Karpas-422 (cell line): Measurements from ENCODE around the gene NCOA5. TPM values are rescaled to one million over a fixed set of nuclear protein-coding genes. Genes with fewer than 3 reads are reported as not detected.

Source experiments
- DNase-seq: peaks from one replicate; pipeline ENCODE4 v3.0.0-alpha.2; 2015
- H2AFZ ChIP-seq: fragments of 200-600 bp; sonication (generic); 2 replicates; pipeline ENCODE4 v1.6.1; 2014; ENCODE audit warnings: antibody characterized with exemption, low read length, mixed read lengths
- H3K27ac ChIP-seq: fragments of 200-600 bp; sonication (generic); 2 replicates; pipeline ENCODE4 v1.5.1; 2014; ENCODE audit warnings: mild to moderate bottlenecking, low read length, moderate library complexity
- H3K27me3 ChIP-seq: fragments of 200-600 bp; sonication (generic); 2 replicates; pipeline ENCODE4 v1.6.1; 2014; ENCODE audit warnings: low read length, mixed read lengths
- H3K36me3 ChIP-seq: fragments of 200-600 bp; sonication (generic); 2 replicates; pipeline ENCODE4 v1.6.1; 2014; ENCODE audit warnings: low read length, mixed read lengths; ENCODE audit not compliant: insufficient read depth
- H3K4me1 ChIP-seq: fragments of 200-600 bp; sonication (generic); 2 replicates; pipeline ENCODE4 v1.6.1; 2014; ENCODE audit warnings: mild to moderate bottlenecking, low read length, mixed read lengths
- H3K4me2 ChIP-seq: fragments of 200-600 bp; sonication (generic); 2 replicates; pipeline ENCODE4 v1.6.1; 2014; ENCODE audit warnings: low read length, low read depth, mild to moderate bottlenecking; ENCODE audit not compliant: poor library complexity, severe bottlenecking
- H3K4me3 ChIP-seq: fragments of 200-600 bp; sonication (generic); 2 replicates; pipeline ENCODE4 v1.5.1; 2014; ENCODE audit warnings: mild to moderate bottlenecking, antibody characterized with exemption, low read length, mixed read lengths
- H3K79me2 ChIP-seq: fragments of 200-600 bp; sonication (generic); 2 replicates; pipeline ENCODE4 v1.6.1; 2014; ENCODE audit warnings: mild to moderate bottlenecking, low read length, mixed read lengths
- H3K9ac ChIP-seq: fragments of 200-600 bp; sonication (generic); 2 replicates; pipeline ENCODE4 v1.6.0; 2014; ENCODE audit warnings: low read length
- H3K9me2 ChIP-seq: fragments of 200-600 bp; sonication (generic), shearing (Covaris generic); replicated peaks from 2 replicates; pipeline ENCODE4 v1.6.0; 2014; ENCODE audit warnings: mild to moderate bottlenecking, low read length, moderate library complexity; ENCODE audit not compliant: insufficient read depth
- H3K9me3 ChIP-seq: fragments of 300-700, 200-600 bp; sonication (generic); 2 replicates; pipeline ENCODE4 v1.6.1; 2014; ENCODE audit warnings: low read length, mixed read lengths
- H4K20me1 ChIP-seq: fragments of 200-600 bp; sonication (generic); 2 replicates; pipeline ENCODE4 v1.6.1; 2014; ENCODE audit warnings: mild to moderate bottlenecking, antibody characterized with exemption, low read length, low read depth; ENCODE audit not compliant: insufficient read depth
- total RNA-seq: library from RNA; depleted of rRNA; stranded (reverse); fragments of >200 nt; shearing (Covaris generic); gene quantifications from 2 replicates; pipeline ENCODE4 v1.2.3, GENCODE V29; 2014; ENCODE audit warnings: low replicate concordance

Gene NCOA5
- total RNA-seq, 1 experiment from 2014 or later, result 32.8 TPM

DNA sequence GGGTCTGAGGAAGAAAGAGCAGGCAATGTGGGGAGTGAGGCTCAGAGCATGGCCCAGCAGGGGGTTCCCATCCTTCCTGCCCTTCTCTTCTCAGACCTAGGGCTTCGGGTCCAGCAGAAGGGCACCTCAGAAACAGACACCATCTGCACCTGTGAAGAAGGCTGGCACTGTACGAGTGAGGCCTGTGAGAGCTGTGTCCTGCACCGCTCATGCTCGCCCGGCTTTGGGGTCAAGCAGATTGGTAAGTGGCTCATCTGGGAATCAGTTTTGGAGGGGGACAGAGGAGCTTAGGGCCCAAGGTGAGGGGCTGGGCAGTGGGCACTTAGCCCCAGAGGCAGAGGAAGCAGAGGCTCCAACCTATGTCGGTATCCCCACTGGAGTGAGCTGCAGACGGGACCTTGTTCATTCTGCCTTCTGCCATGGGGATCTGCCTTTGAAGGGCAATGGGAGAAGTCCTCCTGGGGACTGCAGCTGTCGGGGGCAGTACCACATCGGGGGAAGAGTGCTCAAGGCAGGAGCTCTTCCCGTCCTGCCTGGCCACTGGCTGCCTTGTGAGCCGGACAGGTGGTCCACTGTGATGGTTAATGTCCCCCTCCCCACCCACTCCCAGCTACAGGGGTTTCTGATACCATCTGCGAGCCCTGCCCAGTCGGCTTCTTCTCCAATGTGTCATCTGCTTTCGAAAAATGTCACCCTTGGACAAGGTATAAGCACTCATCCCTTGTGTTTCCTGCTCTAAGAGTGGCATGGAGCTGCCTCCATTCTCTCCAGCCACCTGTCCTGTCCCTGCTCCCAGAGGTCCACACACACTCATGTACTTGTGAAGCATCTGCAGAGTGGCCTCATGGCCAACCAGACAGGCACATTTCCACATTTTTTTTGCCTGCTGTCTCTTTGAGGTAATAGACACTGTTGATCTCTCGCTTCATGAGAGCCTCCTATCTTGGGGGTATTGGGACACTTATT lies 33.0 kb upstream of the NCOA5 start:
- no peaks in the 10 kb centered on the region for H3K9me2 ChIP-seq
- no peak overlapping the region for H3K4me3 ChIP-seq
- no peaks in the 10 kb centered on the region for H3K27me3 ChIP-seq
- H3K4me1 ChIP-seq, result peaks cover 27% of the 10 kb centered on the region
- H3K79me2 ChIP-seq, result no peaks in the 10 kb centered on the region
- H3K9me3 ChIP-seq, result no peaks in the 10 kb centered on the region
- no peak overlapping the region for H2AFZ ChIP-seq
- no peak overlapping the region for H3K9ac ChIP-seq
- DNase-seq, result no peak
- H3K27ac ChIP-seq, result no peak overlapping the region
- H3K4me2 ChIP-seq, result no peak overlapping the region
- H4K20me1 ChIP-seq, result peaks cover 3% of the 10 kb centered on the region; the same call in 1 of the 2 replicates
- H3K36me3 ChIP-seq, result no peaks in the 10 kb centered on the region

DNA sequence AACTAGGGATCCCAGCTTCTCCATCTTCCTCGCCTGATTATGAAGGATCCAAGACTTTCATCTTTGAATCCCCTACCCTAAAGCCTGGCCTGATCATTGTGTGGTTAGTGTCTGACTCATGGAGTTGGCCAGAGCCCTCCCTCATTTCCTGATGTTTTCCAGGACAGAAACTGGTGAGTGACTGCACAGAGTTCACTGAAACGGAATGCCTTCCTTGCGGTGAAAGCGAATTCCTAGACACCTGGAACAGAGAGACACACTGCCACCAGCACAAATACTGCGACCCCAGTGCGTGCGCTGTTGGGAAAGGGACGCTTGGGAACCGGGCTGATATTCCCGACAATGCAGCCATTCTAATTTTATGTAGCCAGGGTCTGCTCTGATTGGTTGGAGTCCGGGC lies 32.3 kb upstream of the NCOA5 start:
- H3K9me3 ChIP-seq, result no peaks in the 10 kb centered on the region
- H3K4me1 ChIP-seq, result peaks cover 28% of the 10 kb centered on the region
- no peaks in the 10 kb centered on the region for H3K9me2 ChIP-seq
- no peak overlapping the region for H3K27ac ChIP-seq
- H2AFZ ChIP-seq, result no peak overlapping the region
- DNase-seq, result no peak
- no peaks in the 10 kb centered on the region for H3K27me3 ChIP-seq
- H3K79me2 ChIP-seq, result no peaks in the 10 kb centered on the region
- no peak overlapping the region for H3K9ac ChIP-seq
- no peak overlapping the region for H3K4me3 ChIP-seq
- H3K4me2 ChIP-seq, result no peak overlapping the region
- H3K36me3 ChIP-seq, result no peaks in the 10 kb centered on the region
- peaks cover 3% of the 10 kb centered on the region; the same call in 1 of the 2 replicates for H4K20me1 ChIP-seq

DNA sequence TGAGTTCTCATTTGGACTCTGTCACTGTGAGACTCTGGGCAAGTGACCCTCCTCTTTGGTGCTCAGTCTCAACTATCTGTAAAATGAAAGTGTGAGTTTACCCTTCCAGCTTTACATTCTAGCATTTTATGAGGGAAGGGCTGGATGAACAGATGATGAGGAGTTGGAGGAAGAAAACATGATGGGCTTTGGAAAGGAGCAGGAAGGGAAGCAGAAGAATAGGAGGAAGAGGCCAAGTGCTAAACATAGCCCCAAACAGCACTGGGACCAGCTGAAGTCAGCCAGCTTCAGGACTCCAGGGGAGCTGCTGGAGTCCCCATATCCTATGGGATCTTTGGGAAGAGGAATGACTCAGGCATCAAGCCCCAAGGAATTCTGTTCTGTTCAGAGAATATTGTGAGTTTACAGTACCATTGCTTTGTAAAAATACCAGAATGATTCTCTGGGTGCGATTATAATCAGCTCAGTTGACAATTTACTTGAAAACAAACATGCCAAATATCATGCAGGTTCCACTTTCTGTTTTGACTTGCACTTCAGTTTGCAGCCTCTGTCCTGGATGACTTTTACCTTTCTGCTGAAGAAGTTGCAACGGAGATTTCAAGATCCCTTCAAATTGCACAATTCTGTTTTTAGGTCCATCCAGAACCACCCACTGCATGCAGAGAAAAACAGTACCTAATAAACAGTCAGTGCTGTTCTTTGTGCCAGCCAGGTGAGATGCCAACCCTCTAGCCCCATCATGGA lies 31.6 kb upstream of the NCOA5 start:
- no peak overlapping the region; the same call in 1 of the 2 replicates for H3K9ac ChIP-seq
- H3K27me3 ChIP-seq, result no peaks in the 10 kb centered on the region
- H3K4me2 ChIP-seq, result no peak overlapping the region
- H3K4me1 ChIP-seq, result peaks cover 28% of the 10 kb centered on the region
- H2AFZ ChIP-seq, result no peak overlapping the region
- no peaks in the 10 kb centered on the region for H3K9me2 ChIP-seq
- no peaks in the 10 kb centered on the region for H3K79me2 ChIP-seq
- no peak for DNase-seq
- H3K27ac ChIP-seq, result no peak overlapping the region
- no peaks in the 10 kb centered on the region for H3K9me3 ChIP-seq
- peaks cover 3% of the 10 kb centered on the region; the same call in 1 of the 2 replicates for H4K20me1 ChIP-seq
- H3K4me3 ChIP-seq, result no peak overlapping the region
- H3K36me3 ChIP-seq, result no peaks in the 10 kb centered on the region

DNA sequence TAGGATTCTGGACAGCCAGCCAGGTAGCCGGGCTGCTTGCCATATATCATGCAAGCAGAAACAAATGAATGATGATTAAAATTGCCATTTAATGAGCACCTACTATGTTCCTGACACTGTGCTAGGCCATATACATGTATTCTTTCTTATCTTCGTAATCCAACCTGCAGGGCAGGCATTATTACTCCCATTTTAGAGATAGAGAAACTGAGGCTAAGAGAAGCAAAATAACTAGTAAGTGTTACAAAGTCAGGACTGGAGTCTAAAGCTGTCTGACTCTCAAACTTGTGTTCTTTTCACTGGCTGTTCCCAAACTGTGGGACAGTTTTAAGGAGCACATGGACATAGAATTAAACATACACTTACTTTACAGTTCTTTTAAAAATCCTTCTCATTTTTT lies 30.4 kb upstream of the NCOA5 start:
- Histone ChIP-seq H3K27me3 (no peaks in the 10 kb centered on the region), H3K4me1 (peaks cover 28% of the 10 kb centered on the region), H3K27ac (no peak overlapping the region), H3K4me3 (no peak overlapping the region), H2AFZ (no peak overlapping the region), H3K9me2 (no peaks in the 10 kb centered on the region), H3K36me3 (no peaks in the 10 kb centered on the region), H4K20me1 (0 out of 2 replicates have a peak, but pooled peaks cover 3% of the 10 kb centered on the region), H3K4me2 (no peak overlapping the region), H3K79me2 (no peaks in the 10 kb centered on the region), H3K9ac (no peak overlapping the region), H3K9me3 (no peaks in the 10 kb centered on the region)
- DNase-seq, result no peak

DNA sequence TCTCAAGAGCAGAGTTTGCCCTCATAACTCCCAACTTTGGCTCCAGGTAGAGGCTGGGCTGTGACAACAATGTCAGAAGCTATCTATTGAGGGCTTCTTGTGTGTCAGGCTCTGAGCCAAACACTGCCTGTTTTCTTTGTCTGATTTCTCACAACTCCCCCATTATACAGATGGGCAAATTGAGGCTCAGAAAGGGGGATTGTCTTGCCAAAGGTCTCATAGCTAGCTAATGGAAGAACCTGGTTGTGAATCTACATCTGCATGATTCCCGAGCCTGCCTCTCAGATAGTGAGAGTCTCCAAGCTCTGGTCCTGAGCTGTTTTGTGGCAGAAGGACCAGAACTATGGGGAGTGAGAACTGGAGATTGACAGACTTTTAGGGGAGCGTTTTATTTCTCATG lies 29.8 kb upstream of the NCOA5 start:
- no peaks in the 10 kb centered on the region for H3K27me3 ChIP-seq
- H3K4me2 ChIP-seq, result peak overlapping the region; percentile 73
- no peaks in the 10 kb centered on the region for H3K9me3 ChIP-seq
- no peak overlapping the region for H3K4me3 ChIP-seq
- no peak overlapping the region for H2AFZ ChIP-seq
- peak overlapping the region; percentile 63 for H3K9ac ChIP-seq
- H3K4me1 ChIP-seq, result peaks cover 28% of the 10 kb centered on the region
- H3K79me2 ChIP-seq, result no peaks in the 10 kb centered on the region
- no peak for DNase-seq
- no peaks in the 10 kb centered on the region for H3K9me2 ChIP-seq
- H4K20me1 ChIP-seq, result 0 out of 2 replicates have a peak, but pooled peaks cover 3% of the 10 kb centered on the region
- no peaks in the 10 kb centered on the region for H3K36me3 ChIP-seq
- no peak overlapping the region for H3K27ac ChIP-seq

DNA sequence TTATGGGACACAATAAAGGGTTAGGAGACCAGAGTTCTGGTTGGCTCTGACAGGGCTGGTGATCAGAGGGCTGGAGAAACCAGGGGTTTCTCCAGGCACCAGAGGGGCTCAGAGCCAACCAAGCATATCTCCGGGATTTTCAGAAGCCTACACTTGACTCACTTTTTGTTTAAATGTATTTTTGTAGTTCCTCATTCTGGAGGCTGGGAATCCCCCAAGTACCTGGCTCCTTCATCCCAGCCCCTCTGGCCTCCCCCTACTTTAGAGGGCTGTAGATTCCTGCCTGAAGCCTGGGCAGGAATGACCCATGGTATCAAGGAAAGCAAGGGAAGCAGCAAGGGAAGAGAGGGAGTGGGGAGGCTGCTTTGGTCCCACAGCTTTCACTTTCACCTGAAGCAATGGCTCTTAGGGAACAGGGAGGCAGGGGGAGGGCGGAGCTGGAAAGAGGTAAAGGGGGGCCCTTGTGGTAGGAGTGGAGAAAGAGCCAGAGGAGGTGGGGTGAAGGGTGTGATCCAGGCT lies 29.3 kb upstream of the NCOA5 start:
- no peaks in the 10 kb centered on the region for H3K36me3 ChIP-seq
- H3K79me2 ChIP-seq, result no peaks in the 10 kb centered on the region
- no peak for DNase-seq
- peak overlapping the region; percentile 66; the same call in 1 of the 2 replicates for H3K4me3 ChIP-seq
- 0 out of 2 replicates have a peak, but pooled peaks cover 3% of the 10 kb centered on the region for H4K20me1 ChIP-seq
- H3K27me3 ChIP-seq, result no peaks in the 10 kb centered on the region
- peak overlapping the region; percentile 73 for H3K4me2 ChIP-seq
- H3K27ac ChIP-seq, result no peak overlapping the region
- no peaks in the 10 kb centered on the region for H3K9me3 ChIP-seq
- H2AFZ ChIP-seq, result no peak overlapping the region
- H3K9ac ChIP-seq, result peak overlapping the region; percentile 63
- H3K4me1 ChIP-seq, result peaks cover 28% of the 10 kb centered on the region
- H3K9me2 ChIP-seq, result no peaks in the 10 kb centered on the region

DNA sequence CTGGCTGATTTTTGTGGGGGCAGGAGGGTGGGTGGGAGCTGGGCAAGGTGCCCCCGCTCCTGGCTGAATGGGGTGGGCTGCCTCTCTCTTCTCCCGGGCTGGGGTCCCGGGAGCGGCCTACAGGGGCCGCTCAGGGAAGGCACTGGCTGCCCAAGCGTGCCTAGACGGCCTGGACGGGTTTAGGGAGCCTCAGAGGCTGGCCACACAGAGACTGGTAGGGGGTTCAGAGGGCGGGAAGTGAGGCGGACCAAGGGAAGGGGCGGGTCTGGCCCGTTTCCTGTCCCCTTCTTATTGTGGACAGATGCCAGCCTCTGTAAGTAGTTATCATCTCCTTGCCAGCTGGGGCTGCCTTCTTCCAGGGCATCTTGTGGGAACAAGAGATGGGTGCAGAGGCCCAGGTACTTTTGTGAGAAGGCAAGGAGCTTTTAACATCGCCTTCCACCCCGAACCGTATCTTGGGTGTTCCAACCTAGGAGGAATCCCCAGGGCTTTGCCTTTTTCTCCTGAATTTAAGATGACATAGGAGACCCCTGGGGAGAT lies 28.8 kb upstream of the NCOA5 start:
- H3K36me3 ChIP-seq, result no peaks in the 10 kb centered on the region
- H2AFZ ChIP-seq, result no peak overlapping the region
- no peaks in the 10 kb centered on the region for H3K9me3 ChIP-seq
- H4K20me1 ChIP-seq, result 0 out of 2 replicates have a peak, but pooled peaks cover 3% of the 10 kb centered on the region
- no peak overlapping the region for H3K27ac ChIP-seq
- H3K4me3 ChIP-seq, result peak overlapping the region; percentile 66; the same call in 1 of the 2 replicates
- peak; percentile 61 for DNase-seq
- H3K9ac ChIP-seq, result peak overlapping the region; percentile 63
- peaks cover 28% of the 10 kb centered on the region for H3K4me1 ChIP-seq
- no peaks in the 10 kb centered on the region for H3K79me2 ChIP-seq
- H3K9me2 ChIP-seq, result no peaks in the 10 kb centered on the region
- peak overlapping the region; percentile 73 for H3K4me2 ChIP-seq
- no peaks in the 10 kb centered on the region for H3K27me3 ChIP-seq
